GM12878 (cell line): Measurements from ENCODE around the gene DMXL1. TPM values are rescaled to one million over a fixed set of nuclear protein-coding genes. Genes with fewer than 3 reads are reported as not detected.

Experiments
- ATAC-seq: fragments of 200-7000 bp; cut with Tn5 transposase; 3 replicates; pipeline ENCODE4 v1.9.1; 2020; ENCODE audit warnings: mild to moderate bottlenecking, moderate library complexity
- BruUV-seq: library from RNA; stranded (reverse); fragments of 400-500 nt; replicated peaks from 2 replicates; lab custom pipeline; 2021; lab: Mats Ljungman, UMichigan
- CTCF ChIA-PET: fragments of 300-600 bp; sonication (Branson Sonifier 250); formaldehyde crosslinking; extraction: SDS; loops from one replicate; lab custom pipeline; 2021; ENCODE audit warnings: inconsistent platforms; lab: Yijun Ruan, JAX
- POLR2A ChIA-PET: fragments of 350-600 bp; formaldehyde crosslinking; extraction: SDS; loops from one replicate; lab custom pipeline; 2021; ENCODE audit warnings: inconsistent platforms; lab: Charles Lee
- RAD21 ChIA-PET: fragments of 300-600 bp; sonication (Branson Sonifier 250); formaldehyde crosslinking; loops from one replicate; lab custom pipeline; 2023; ENCODE audit warnings: antibody characterized with exemption; ENCODE audit not compliant: unreplicated experiment; lab: Charles Lee
- SMC1A ChIA-PET: fragments of 300-600 bp; sonication (Branson Sonifier 250); formaldehyde crosslinking; loops from one replicate; lab custom pipeline; 2023; ENCODE audit not compliant: unreplicated experiment, uncharacterized antibody; lab: Charles Lee
- DNase-seq: peaks from one replicate; pipeline ENCODE4 v3.0.0-alpha.2; 2011; ENCODE audit warnings: low read depth, low spot score
- FAIRE-seq: peaks from 3 replicates; lab custom pipeline; 2011; peaks lifted over from hg19 to GRCh38; lab: Jason Lieb, UNC
- H2AFZ ChIP-seq: 2 replicates; pipeline ENCODE4 v1.6.0; 2011; ENCODE audit warnings: low read depth, low read length, control low read depth; ENCODE audit not compliant: control insufficient read depth
- H3K27ac ChIP-seq: 2 replicates; pipeline ENCODE4 v1.5.1; 2011; ENCODE audit warnings: control low read depth; ENCODE audit not compliant: control insufficient read depth, insufficient read depth
- H3K27me3 ChIP-seq, 2 experiments: replicated peaks in 1 of 2; 2 replicates each; pipeline versions ENCODE4 v1.6.0 to v1.6.1; 2011; ENCODE audit warnings: low read length in 1 of 2; ENCODE audit not compliant: control insufficient read depth in 2 of 2, insufficient read depth in 2 of 2
- H3K36me3 ChIP-seq, 2 experiments: 2 replicates each; pipeline ENCODE4 v1.5.1; 2011; ENCODE audit warnings: low read length in 1 of 2; ENCODE audit not compliant: control insufficient read depth in 2 of 2, insufficient read depth in 2 of 2
- H3K4me1 ChIP-seq: 2 replicates; pipeline ENCODE4 v1.6.1; 2011; ENCODE audit warnings: mild to moderate bottlenecking, low read length, moderate library complexity, mixed read lengths; ENCODE audit not compliant: control insufficient read depth, insufficient read depth
- H3K4me2 ChIP-seq: 2 replicates; pipeline ENCODE4 v1.6.0; 2011; ENCODE audit warnings: control low read depth; ENCODE audit not compliant: control insufficient read depth, insufficient read depth
- H3K4me3 ChIP-seq: fragments of 200-600 bp; sonication (generic); 2 replicates; pipeline ENCODE4 v1.5.1; 2016
- H3K79me2 ChIP-seq: 2 replicates; pipeline ENCODE4 v1.6.0; 2011; ENCODE audit warnings: low read length; ENCODE audit not compliant: control insufficient read depth, insufficient read depth
- H3K9ac ChIP-seq: 2 replicates; pipeline ENCODE4 v1.8.0; 2011; ENCODE audit warnings: low read length, control low read depth, mixed read lengths; ENCODE audit not compliant: control insufficient read depth, insufficient read depth
- H3K9me3 ChIP-seq: replicated peaks from 3 replicates; pipeline ENCODE4 v1.5.1; 2011; ENCODE audit warnings: mild to moderate bottlenecking, low read length; ENCODE audit not compliant: control insufficient read depth, insufficient read depth
- H4K20me1 ChIP-seq: 2 replicates; pipeline ENCODE4 v1.6.0; 2011; ENCODE audit not compliant: control insufficient read depth, insufficient read depth
- ATF3 ChIP-seq: IDR thresholded peaks from 2 replicates; pipeline ENCODE4 v1.6.1; 2011; ENCODE audit warnings: low read depth, mild to moderate bottlenecking, low read length, moderate library complexity, borderline replicate concordance; ENCODE audit errors: extremely low read depth
- CHD1 ChIP-seq: IDR thresholded peaks from 2 replicates; pipeline ENCODE4 v1.6.1; 2012; ENCODE audit warnings: low read depth, low read length, improper control_type of control experiment
- ETV6 ChIP-seq, 2 experiments: fragments of 450-650 bp in 1 of 2; IDR thresholded peaks in 1 of 2; conservative IDR thresholded peaks in 1 of 2; 2 replicates each; pipeline ENCODE4 v1.6.1; 2014; ENCODE audit warnings: antibody characterized with exemption in 1 of 2, borderline replicate concordance in 1 of 2, low read depth in 1 of 2, mild to moderate bottlenecking in 1 of 2, moderate library complexity in 1 of 2
- KLF5 ChIP-seq: fragments of 450-650 bp; IDR thresholded peaks from 2 replicates; pipeline ENCODE4 v1.6.1; 2014; ENCODE audit warnings: mild to moderate bottlenecking; ENCODE audit not compliant: partially characterized antibody
- MEF2B ChIP-seq: fragments of 450-650 bp; IDR thresholded peaks from 2 replicates; pipeline ENCODE4 v1.6.1; 2018; ENCODE audit warnings: mild to moderate bottlenecking, moderate library complexity; ENCODE audit not compliant: partially characterized antibody, poor library complexity, severe bottlenecking
- MXI1 ChIP-seq: fragments of 150-350 bp; IDR thresholded peaks from 2 replicates; pipeline ENCODE4 v1.6.1; 2011; ENCODE audit warnings: low read depth, mild to moderate bottlenecking, inconsistent platforms, low read length, improper control_type of control experiment
- MYB ChIP-seq: fragments of 150-350 bp; IDR thresholded peaks from 2 replicates; pipeline ENCODE4 v1.6.1; 2014; ENCODE audit warnings: mild to moderate bottlenecking, low read depth, low read length, borderline replicate concordance
- NFIC ChIP-seq: IDR thresholded peaks from 2 replicates; pipeline ENCODE4 v1.6.1; 2012; ENCODE audit warnings: low read depth, mild to moderate bottlenecking, inconsistent platforms, low read length, moderate library complexity
- SMARCA5 ChIP-seq: fragments of 450-650 bp; IDR thresholded peaks from 2 replicates; pipeline ENCODE4 v1.6.1; 2017; ENCODE audit warnings: mild to moderate bottlenecking
- TBL1XR1 ChIP-seq: IDR thresholded peaks from 2 replicates; pipeline ENCODE4 v1.6.1; 2012; ENCODE audit warnings: low read depth, low read length, improper control_type of control experiment
- WGBS: methylation state at CpG from one replicate; pipeline ENCODE4 v1.1.6; 2016; ENCODE audit warnings: low lambda C conversion rate; ENCODE audit not compliant: insufficient replicate concordance, insufficient coverage; ENCODE audit errors: missing lambda C conversion rate; 5-methylcytosine and 5-hydroxymethylcytosine counted together
- in situ Hi-C: fragments of 300-500 bp; cut with MboI; formaldehyde crosslinking; loops from 9 replicates; pipeline ENCODE4 v1.14.3; 2018; ENCODE audit warnings: mixed read lengths
- intact Hi-C: fragments of 100-400 bp; cut with micrococcal nuclease; formaldehyde crosslinking; loops from one replicate; pipeline ENCODE4 v1.14.2; 2022; ENCODE audit not compliant: unreplicated experiment
- polyA plus RNA-seq, 11 experiments: library from polyadenylated mRNA; depleted of rRNA in 4 of 11; unstranded in 6 of 11; stranded (reverse) in 5 of 11; fragments of >200 nt; fragmentation: Nextera tagmentation in 4 of 11; fragmentation: Illumina TruSeq in 1 of 11; extraction: Ambion mirVana in 4 of 11; extraction: Trizol in 1 of 11; gene quantifications; 1 replicate in 1 of 11; 2 replicates in 10 of 11; pipeline versions ENCODE4 v1.2.1 to v1.2.3, GENCODE V29; 2011 to 2016; ENCODE audit warnings: inconsistent platforms in 2 of 11, missing spikeins in 2 of 11, low read depth in 1 of 11
- total RNA-seq, 4 experiments: library from RNA; depleted of rRNA in 3 of 4; stranded (reverse); fragments of >200 nt in 3 of 4; fragmentation: Illumina TruSeq in 1 of 4; extraction: Trizol in 1 of 4; gene quantifications; 2 replicates each; pipeline versions ENCODE4 v1.2.1 to v1.2.3, GENCODE V29; 2013 to 2021

The DMXL1 gene
- total and polyA plus RNA-seq, 10 of the 15 experiments (the other 5 are each of a cell fraction or from before 2014, with no cell fraction given), result 9.1 to 67.7 (median 34.1) TPM

DNA sequence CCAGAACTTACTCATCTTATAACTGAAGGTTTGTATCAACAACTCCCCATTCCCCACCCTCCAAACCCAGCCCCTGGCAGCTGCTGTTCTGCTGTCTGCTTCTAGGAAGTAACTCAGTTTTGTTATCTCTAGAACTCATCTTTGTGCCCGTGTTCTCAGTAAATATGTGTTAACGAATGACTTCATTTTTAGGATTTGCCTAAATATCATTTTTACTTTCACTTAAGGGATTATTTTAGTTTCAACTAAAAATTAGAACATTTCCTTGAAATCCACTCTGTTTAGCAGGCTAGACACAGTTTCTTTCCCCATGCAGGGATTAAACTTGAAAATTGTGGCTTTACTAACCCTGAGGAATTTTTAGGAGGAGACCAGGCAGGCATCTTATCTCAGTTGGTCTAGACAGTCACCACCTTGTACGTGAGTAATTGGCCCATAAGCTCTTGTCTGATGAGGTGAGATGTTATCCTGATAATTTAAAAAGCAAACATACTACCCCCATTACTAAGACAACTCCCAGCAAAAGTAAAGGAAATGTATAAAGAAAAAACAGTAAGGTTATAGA is 216.7 kb downstream of the DMXL1 start (continued):
- TF ChIP-seq ETV6 (conservative IDR thresholded peaks at IDR 0.05 in 1 of 2, IDR thresholded peaks at IDR 0.05 in 1 of 2; ENCODE audit: borderline replicate concordance in 1 of 2, low read depth in 1 of 2) (peak in 1 of 2 experiments; percentile 54; a peak in 1 of 4 replicates), KLF5 (no peak), MXI1 (no peak), MEF2B (no peak)

DNA sequence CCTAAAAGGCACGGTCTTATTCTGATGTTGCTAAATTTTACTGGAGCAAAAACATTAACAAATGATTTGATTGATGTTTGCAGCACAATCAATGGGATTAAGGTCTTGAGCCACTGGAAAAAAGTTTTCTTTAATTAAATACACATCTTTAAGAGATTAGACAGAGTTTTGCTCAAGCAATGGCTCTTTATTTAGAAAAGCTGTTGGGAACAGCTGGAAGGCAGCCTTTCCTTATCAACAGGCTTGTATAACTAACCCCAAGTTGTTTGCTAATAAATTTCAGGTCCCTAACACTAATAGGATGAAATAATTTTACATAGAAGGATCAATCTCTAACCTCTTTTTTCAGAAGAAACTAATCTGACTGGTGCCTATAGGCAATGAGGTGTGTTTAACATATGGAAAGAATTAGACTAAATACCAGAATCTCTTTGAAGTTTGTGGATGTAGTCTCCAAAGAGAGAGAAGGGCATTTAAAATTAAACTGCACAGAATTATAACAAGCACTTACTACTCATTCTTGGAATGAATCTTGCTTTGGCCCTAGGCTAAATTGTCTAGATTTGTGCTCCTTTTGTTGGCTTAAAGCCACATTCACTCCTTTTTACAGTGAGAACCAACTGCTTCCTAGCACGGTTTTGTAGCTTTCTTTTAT is 217.6 kb downstream of the DMXL1 start:
- H3K27ac ChIP-seq, result peak overlapping the region; percentile 84

More for the DNA sequence above, 217.6 kb downstream of the DMXL1 start:
- Histone ChIP-seq H3K36me3 (no peaks in the 10 kb centered on the region; a peak in 1 of 4 replicates), H3K27me3 (no peaks in the 10 kb centered on the region), H3K4me3 (peak overlapping the region; percentile 8; the same call in 1 of the 2 replicates), H3K9ac (no peak overlapping the region; the same call in 1 of the 2 replicates), H3K79me2 (peaks cover 85% of the 10 kb centered on the region), H3K9me3 (no peaks in the 10 kb centered on the region; the same call in 2 of the 3 replicates), H2AFZ (no peak overlapping the region), H3K4me1 (peaks cover 53% of the 10 kb centered on the region), H3K4me2 (peak overlapping the region; percentile 86), H4K20me1 (no peaks in the 10 kb centered on the region)
- ChIA-PET CTCF (interaction anchor here (1.0 to 5.2 kb wide), 9 partner anchors 15 to 258 kb away, joined by 3 to 29 read pairs (median 6); no protein-coding TSS in a partner anchor), SMC1A (interaction anchor here (1.1 to 10.6 kb wide), 17 partner anchors 7 to 301 kb away, joined by 3 to 181 read pairs (median 13); partner anchors contain the start of gene DTWD2), POLR2A (interaction anchor here (0.6 to 5.1 kb wide), 4 partner anchors 11 to 128 kb away, joined by 3 to 57 read pairs (median 8); no protein-coding TSS in a partner anchor), RAD21 (interaction anchor here (1.0 to 6.0 kb wide), 10 partner anchors 12 to 272 kb away, joined by 3 to 63 read pairs (median 14); partner anchors contain the start of gene TNFAIP8)
- in situ Hi-C loops, result loop anchor here (25.0 kb wide), 1 partner anchor 1174 kb away; the partner anchor contains the start of gene PRR16
- intact Hi-C loops, result loop anchor here (2.0 kb wide), 1 partner anchor 20 kb away; no protein-coding TSS in a partner anchor
- DNase-seq (no peak), FAIRE-seq (no peak), ATAC-seq (peak; percentile 4)
- TF ChIP-seq SMARCA5, result no peak
- TF ChIP-seq TBL1XR1, result no peak
- no peak for TF ChIP-seq MYB
- 0 out of 2 replicates have a peak, but pooled peaks have one; percentile 21 for TF ChIP-seq NFIC
- no peak for TF ChIP-seq ATF3
- TF ChIP-seq CHD1, result no peak
- BruUV-seq, result no TSS peak
- WGBS, result 50% methylated on average over 2 of the region's 2 CpGs
